NCI-H2171 treated with DMSO at 0.1 percent for 48 hours (cell line): ENCODE results near the gene CHRNB1.
A peak's percentile ranks its signal among the peaks of the same experiment; 100 is the strongest.

ENCODE experiments used
- DNase-seq: peaks from one replicate; lab custom pipeline; 2025; lab: John Stamatoyannopoulos, UW

CHRNB1 gene

GRCh38 chr17:7415784-7416183 lies 29.1 kb upstream of the CHRNB1 start:
- DNase-seq: no peak

- no peak for DNase-seq
These were observed 28.5 kb upstream of the CHRNB1 start for GRCh38 chr17:7416323-7416722.

- no peak for DNase-seq
These were observed 27.7 kb upstream of the CHRNB1 start for GRCh38 chr17:7417056-7417655.

GRCh38 chr17:7418472-7419152 lies 26.2 kb upstream of the CHRNB1 start:
- DNase-seq: no peak

- no peak for DNase-seq
These were observed 24.8 kb upstream of the CHRNB1 start, which contains the start of gene SPEM1 for GRCh38 chr17:7419819-7420610. SPEM1 (plus strand) TSS chr17:7420324; CDS start chr17:7420385, 61 bp downstream.

GRCh38 chr17:7421186-7421585 lies 23.7 kb upstream of the CHRNB1 start:
- DNase-seq: no peak

GRCh38 chr17:7423679-7424078 lies 21.2 kb upstream of the CHRNB1 start:
- no peak for DNase-seq

GRCh38 chr17:7425316-7425715 lies 19.5 kb upstream of the CHRNB1 start, which contains the start of gene SPEM2:
SPEM2 (plus strand) TSS chr17:7425616; CDS start chr17:7425689, 73 bp downstream.
- no peak for DNase-seq

GRCh38 chr17:7425756-7426155 lies 19.1 kb upstream of the CHRNB1 start:
- DNase-seq: no peak

GRCh38 chr17:7426203-7426863 lies 18.5 kb upstream of the CHRNB1 start:
- no peak for DNase-seq

GRCh38 chr17:7426896-7427489 lies 17.9 kb upstream of the CHRNB1 start:
- DNase-seq: no peak

- DNase-seq: no peak
These were observed 17.3 kb upstream of the CHRNB1 start for GRCh38 chr17:7427549-7427948.

- DNase-seq: no peak
These were observed 16.3 kb upstream of the CHRNB1 start, which contains the start of gene SPEM3 for GRCh38 chr17:7428557-7428956. SPEM3 (plus strand) TSS chr17:7428857; CDS start chr17:7428903, 46 bp downstream.

GRCh38 chr17:7429722-7430121 lies 15.1 kb upstream of the CHRNB1 start:
- DNase-seq: no peak

GRCh38 chr17:7431231-7431630 lies 13.6 kb upstream of the CHRNB1 start:
- DNase-seq: no peak

- DNase-seq: no peak
These were observed 12.6 kb upstream of the CHRNB1 start for GRCh38 chr17:7432296-7432695.

GRCh38 chr17:7435676-7436555 lies 8.9 kb upstream of the CHRNB1 start:
- peak; percentile 37 for DNase-seq

- DNase-seq: peak; percentile 77
These were observed 8.1 kb upstream of the CHRNB1 start for GRCh38 chr17:7436556-7437368.

GRCh38 chr17:7437369-7437863 lies 7.4 kb upstream of the CHRNB1 start:
- no peak for DNase-seq
